HG02759 (cell line): Measurements from ENCODE around the gene KCNB1.

Experiments used
- ATAC-seq: cut with Tn5 transposase; IDR thresholded peaks from one replicate; pipeline ENCODE4 v1.9.1; 2021; ENCODE audit warnings: mild to moderate bottlenecking, moderate library complexity; ENCODE audit not compliant: unreplicated experiment

The KCNB1 gene

GRCh38 chr20:49482621-49483017 is at the start of gene KCNB1:
KCNB1 (minus strand) TSS chr20:49482668; CDS start chr20:49482480, 188 bp downstream.
- ATAC-seq: no peak

DNA sequence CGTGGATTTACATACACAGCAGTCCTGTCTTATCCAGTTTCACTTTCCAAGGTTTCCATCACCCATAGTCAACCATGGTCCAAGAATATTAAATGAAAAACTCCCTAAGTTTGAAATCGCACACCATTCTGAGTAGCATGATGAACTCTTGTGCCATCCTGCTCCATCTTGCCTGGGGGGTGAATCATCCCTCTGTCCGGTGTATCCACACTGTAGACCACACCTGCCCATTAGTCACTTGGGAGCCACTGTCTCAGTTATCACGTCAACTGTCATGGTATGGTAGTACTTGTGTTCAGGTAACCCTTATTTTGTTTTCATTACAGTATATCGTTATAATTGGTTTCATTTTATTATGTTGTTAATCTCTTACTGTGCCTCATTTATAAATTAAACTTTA is 47.0 kb upstream of the KCNB1 start:
- ATAC-seq: no peak

- no peak for ATAC-seq
Observed at GRCh38 chr20:49526568-49526967, 44.1 kb upstream of the KCNB1 start.

GRCh38 chr20:49526056-49526455 is 43.6 kb upstream of the KCNB1 start:
- no peak for ATAC-seq

DNA sequence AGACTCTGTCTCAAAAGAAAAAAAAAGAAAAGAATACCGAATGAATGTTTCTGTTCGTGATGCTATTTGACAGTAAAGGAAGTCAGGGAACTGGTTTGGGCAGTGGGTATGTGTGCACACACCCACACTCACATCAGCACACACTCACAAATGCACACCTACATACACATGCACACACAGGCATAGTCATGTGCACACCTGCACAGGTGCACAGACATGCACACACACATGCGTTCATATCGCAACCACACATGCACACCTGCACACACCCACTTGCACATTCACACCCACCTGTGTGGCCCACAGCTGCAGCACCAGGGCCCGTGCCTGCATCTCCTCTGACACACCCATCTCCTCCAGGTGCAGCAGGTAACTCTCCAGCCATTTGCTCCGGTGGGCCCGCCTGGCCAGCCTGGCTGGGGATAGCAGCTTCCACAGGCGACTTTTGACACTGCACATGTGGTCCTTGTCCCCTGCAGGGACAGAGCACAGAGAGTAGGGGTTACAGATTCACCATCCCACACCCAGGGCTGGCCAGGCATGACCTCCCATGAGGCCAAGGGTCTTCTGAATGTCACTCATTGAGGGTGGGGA is 41.4 kb upstream of the KCNB1 start:
- no peak for ATAC-seq

DNA sequence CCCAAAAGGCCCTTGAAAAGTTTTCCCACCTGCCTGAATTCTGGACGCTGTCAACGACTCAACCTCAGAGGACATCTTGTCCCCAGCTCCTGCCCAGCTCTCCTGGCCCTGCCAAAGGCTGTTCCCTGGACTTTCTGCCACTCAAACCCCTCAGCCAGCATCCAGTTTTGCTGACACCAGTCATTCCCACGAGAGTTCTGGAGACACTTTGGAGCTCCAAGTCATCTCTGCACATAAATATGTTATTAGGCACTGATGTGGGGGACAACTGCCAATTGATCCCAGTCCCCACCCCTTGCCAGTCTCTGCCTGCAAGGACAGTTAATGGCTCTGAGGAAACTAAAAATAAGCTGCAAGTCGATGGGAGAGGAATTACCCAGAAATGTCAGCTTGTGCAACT is 38.9 kb upstream of the KCNB1 start:
- no peak for ATAC-seq

DNA sequence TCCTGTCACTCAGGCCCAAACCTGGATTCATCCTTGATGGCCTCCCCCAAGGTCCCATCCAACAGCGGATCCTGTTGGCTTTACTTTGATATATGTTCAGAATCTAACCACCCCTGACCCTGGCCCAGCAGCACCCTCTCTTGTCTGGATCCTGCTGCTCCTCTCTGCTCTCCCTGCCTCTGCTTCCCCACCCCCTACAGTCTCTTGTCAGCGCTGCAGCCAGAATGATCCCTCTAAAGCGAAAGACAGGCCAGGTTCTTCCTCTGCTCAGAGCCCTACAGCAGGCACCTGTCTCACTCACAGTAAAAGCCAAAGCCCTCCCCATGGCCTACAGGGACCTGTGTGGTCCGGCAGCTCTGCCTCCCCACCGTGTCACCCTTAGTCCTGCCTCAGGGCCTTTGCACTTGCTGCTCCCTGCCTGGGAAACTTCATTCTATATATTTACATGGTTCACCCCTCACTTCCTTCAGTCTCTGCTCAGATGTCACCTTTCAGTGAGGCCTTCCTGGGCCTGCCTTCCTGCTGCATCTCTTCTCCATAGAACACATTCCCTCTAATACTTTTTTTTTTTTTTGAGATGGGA is 37.4 kb upstream of the KCNB1 start:
- no peak for ATAC-seq

GRCh38 chr20:49519212-49519712 is 36.8 kb upstream of the KCNB1 start:
- no peak for ATAC-seq

DNA sequence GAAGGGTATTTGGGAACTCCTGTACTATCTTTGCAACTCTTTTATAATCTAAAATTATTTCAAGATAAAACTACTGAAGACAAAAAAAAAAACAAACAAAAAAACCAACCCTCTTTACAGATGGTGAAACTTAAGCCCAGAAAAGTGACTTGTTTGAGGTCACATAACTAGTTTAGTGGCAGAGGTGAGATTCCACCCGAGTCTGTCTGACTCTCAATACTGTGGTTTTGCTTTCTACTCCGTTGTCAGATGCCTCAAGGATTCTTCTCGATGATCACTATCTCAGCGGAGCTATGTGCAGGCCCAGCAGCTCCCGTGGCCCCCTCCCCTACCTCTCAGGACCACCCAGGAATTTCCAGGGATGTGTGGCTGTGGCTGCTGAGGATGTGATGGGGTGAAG is 36.1 kb upstream of the KCNB1 start:
- no peak for ATAC-seq

DNA sequence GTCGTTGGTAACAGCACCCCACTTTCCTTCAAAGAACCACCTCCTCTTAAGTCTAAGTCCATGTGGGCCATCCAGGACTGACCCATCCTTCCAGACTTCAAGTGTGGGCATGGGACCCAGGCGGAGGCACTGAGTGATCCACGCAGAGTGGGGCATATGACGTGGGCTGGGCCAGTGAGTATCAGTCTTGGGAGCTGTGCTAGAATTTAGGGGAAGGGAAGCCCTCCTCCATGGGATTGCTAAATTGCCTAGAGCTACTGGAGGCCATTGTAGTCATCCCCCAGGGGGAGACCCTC is 35.3 kb upstream of the KCNB1 start:
- ATAC-seq: no peak

DNA sequence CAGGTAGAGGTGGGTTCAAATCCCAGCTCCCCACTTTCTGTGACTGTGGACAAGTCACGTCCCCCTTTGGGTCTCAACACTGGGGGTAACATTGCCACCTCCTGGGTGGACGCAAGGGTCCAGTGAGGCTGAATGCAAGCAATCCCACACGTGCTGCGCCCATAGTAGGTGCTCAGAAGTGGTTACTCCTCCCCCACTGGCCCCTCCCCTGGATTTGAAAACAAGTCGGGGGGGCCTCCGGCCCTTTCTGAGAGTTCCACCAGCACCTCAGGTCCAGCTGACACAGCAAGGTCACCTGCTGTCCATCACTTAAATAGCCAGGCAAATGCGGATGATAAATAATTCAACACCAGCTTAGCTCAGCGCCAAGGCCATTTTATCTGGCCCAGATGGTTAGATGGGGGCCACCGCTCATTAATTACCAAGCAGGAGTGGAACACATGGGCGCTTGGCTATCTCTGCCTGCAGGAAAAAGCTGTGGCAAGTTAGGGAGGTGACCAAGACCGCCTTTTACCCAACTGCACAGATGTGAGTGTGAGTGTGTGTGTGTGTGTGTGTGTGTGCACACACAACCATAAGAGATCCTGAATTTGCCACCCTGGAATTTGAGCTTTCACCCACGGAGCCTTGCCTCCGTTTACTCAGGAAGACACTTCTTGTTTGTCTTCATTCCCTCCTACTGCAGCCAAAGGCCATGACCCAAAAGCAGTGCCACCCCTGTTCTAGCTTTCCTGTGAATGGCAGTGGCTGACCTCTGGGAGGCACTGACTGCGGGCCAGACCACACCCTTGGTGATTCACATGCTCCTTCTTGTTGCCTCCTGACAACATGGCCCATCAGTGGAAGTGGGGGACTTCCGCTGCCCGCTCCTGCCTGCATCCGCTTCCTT is 34.7 kb upstream of the KCNB1 start:
- ATAC-seq: no peak

GRCh38 chr20:49515586-49515985 is 33.1 kb upstream of the KCNB1 start:
- ATAC-seq: no peak

DNA sequence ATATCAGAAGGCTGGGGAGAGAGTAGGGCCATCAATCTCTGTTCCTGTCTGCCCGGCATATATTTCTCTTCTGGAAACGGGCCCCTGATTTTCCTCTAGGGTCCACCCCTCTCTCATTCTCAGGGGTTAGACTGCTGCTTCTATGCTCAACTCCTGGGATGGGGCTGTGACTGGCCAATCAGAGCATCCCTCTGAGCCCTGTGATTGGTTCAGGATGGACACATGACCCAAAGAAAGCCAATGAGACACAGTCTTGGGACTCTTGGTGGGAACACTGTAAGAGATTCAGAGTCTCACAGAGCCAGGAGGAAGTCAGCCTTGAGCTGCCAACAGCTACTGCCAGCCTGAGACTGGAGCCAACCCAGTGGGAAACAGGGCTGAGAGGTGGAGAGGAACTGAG is 31.0 kb upstream of the KCNB1 start:
- ATAC-seq: no peak

- no peak for ATAC-seq
Observed at GRCh38 chr20:49513009-49513408, 30.5 kb upstream of the KCNB1 start.

GRCh38 chr20:49511788-49512525 is 29.5 kb upstream of the KCNB1 start:
- no peak for ATAC-seq

DNA sequence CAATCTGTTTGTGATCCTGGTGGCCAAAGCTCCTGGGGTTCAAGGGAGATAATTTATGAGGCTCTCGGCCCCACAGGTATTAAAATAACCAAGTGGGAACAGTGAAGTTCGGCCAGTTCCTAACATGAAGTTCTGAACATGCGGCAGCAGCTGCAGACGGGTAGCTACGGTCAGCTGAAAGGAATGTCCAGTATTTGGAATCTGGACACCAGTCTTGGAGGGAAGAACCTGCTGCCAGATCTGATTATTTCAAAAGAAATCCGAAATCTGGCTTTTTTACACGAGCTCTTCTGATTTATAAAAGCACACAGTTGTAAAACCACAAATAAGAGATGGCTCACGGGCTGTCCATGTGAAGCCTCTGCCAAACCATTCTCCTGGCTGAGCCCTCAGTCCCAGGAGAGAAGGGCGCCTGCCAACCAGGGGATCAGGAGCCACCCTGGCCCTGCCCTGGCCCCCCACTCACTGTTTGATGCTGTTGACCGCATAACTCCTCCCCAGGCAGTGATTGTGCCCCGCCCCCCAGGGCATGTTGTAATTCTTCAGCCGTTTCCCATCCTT is 28.2 kb upstream of the KCNB1 start:
- no peak for ATAC-seq

GRCh38 chr20:49508435-49509199 is 26.1 kb upstream of the KCNB1 start:
- ATAC-seq: no peak

- no peak for ATAC-seq
Observed at GRCh38 chr20:49507741-49508434, 25.4 kb upstream of the KCNB1 start.

GRCh38 chr20:49505518-49505917 is 23.1 kb upstream of the KCNB1 start:
- ATAC-seq: no peak

GRCh38 chr20:49503176-49503575 is 20.7 kb upstream of the KCNB1 start:
- no peak for ATAC-seq
